K562 (cell line): ENCODE measurements around the gene PPP6R3.

Experiments used
- DPF2 ChIP-seq: fragments of 450-650 bp; IDR thresholded peaks from 2 replicates; pipeline ENCODE4 v1.6.1; 2016
- GTF2F1 ChIP-seq: IDR thresholded peaks from 2 replicates; pipeline ENCODE4 v1.6.1; 2011; ENCODE audit warnings: low read depth, low read length, improper control_type of control experiment
- NR4A1 ChIP-seq, 2 experiments: fragments of 250-450 bp in 1 of 2; fragments of 450-650 bp in 1 of 2; sonication (Bioruptor Pico) in 1 of 2; IDR thresholded peaks; 2 replicates each; pipeline versions ENCODE4 v1.4.0 to v1.6.1; 2016 to 2020; ENCODE audit warnings: mild to moderate bottlenecking in 2 of 2, missing compliant biosample characterization in 1 of 2, missing genetic modification characterization in 1 of 2, moderate library complexity in 1 of 2
- ZC3H4 ChIP-seq: sonication (generic); formaldehyde crosslinking; IDR thresholded peaks from 2 replicates; pipeline ENCODE4 v1.9.0; 2021; ENCODE audit warnings: missing genetic modification reagents, borderline replicate concordance
- ZNF584 ChIP-seq: fragments of 200-800 bp; sonication (Bioruptor generic); IDR thresholded peaks from 2 replicates; pipeline ENCODE4 v1.6.1; 2016; ENCODE audit warnings: low read depth, mild to moderate bottlenecking, missing genetic modification characterization, missing compliant biosample characterization
- TF ChIP-seq, protein P1 (sequence below), 3 experiments: IDR thresholded peaks in 2 of 3; conservative IDR thresholded peaks in 1 of 3; 2 replicates each; pipeline ENCODE4 v1.5.1; 2011 to 2012; ENCODE audit warnings: low read length in 3 of 3, mild to moderate bottlenecking in 3 of 3, control low read depth in 2 of 3, improper control_type of control experiment in 1 of 3, inconsistent platforms in 1 of 3, low read depth in 1 of 3, mixed read lengths in 1 of 3, moderate library complexity in 1 of 3; ENCODE audit not compliant: insufficient read depth in 2 of 3

DNA sequence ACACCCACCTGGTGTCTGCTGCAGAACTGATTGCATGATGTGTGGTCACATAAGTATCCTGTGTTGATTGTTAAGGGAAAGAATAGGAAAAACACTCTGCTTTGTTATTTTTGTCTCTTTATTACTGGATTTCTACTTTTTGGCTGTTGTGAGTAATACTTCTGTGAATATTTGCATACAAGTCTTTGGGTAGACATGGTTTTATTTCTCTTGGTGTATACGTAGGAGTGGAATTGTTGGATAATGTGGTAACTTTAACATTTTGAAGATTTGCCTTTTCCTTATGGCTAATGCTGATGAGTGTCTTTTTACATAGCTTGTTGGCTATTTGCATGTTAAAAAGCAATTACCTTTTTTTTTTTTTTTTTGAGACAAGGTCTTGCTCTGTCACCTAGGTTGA lies 13.1 kb downstream of the PPP6R3 start:
- no peak for TF ChIP-seq DPF2
- TF ChIP-seq NR4A1 (CRISPR knock-in tag; IDR thresholded peaks at IDR 0.05): no peak
- no peak for TF ChIP-seq NR4A1 (tag; IDR thresholded peaks at IDR 0.05)
- TF ChIP-seq, protein P1, sequence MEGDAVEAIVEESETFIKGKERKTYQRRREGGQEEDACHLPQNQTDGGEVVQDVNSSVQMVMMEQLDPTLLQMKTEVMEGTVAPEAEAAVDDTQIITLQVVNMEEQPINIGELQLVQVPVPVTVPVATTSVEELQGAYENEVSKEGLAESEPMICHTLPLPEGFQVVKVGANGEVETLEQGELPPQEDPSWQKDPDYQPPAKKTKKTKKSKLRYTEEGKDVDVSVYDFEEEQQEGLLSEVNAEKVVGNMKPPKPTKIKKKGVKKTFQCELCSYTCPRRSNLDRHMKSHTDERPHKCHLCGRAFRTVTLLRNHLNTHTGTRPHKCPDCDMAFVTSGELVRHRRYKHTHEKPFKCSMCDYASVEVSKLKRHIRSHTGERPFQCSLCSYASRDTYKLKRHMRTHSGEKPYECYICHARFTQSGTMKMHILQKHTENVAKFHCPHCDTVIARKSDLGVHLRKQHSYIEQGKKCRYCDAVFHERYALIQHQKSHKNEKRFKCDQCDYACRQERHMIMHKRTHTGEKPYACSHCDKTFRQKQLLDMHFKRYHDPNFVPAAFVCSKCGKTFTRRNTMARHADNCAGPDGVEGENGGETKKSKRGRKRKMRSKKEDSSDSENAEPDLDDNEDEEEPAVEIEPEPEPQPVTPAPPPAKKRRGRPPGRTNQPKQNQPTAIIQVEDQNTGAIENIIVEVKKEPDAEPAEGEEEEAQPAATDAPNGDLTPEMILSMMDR (IDR thresholded peaks at IDR 0.05 in 2 of 3, conservative IDR thresholded peaks at IDR 0.05 in 1 of 3; ENCODE audit: insufficient read depth in 2 of 3, low read depth in 1 of 3, low read length in 3 of 3): no peak
- no peak for TF ChIP-seq GTF2F1
- no peak for TF ChIP-seq ZC3H4
- no peak for TF ChIP-seq ZNF584
